ENCODE results near the gene MYOM1.

Gene MYOM1

DNA sequence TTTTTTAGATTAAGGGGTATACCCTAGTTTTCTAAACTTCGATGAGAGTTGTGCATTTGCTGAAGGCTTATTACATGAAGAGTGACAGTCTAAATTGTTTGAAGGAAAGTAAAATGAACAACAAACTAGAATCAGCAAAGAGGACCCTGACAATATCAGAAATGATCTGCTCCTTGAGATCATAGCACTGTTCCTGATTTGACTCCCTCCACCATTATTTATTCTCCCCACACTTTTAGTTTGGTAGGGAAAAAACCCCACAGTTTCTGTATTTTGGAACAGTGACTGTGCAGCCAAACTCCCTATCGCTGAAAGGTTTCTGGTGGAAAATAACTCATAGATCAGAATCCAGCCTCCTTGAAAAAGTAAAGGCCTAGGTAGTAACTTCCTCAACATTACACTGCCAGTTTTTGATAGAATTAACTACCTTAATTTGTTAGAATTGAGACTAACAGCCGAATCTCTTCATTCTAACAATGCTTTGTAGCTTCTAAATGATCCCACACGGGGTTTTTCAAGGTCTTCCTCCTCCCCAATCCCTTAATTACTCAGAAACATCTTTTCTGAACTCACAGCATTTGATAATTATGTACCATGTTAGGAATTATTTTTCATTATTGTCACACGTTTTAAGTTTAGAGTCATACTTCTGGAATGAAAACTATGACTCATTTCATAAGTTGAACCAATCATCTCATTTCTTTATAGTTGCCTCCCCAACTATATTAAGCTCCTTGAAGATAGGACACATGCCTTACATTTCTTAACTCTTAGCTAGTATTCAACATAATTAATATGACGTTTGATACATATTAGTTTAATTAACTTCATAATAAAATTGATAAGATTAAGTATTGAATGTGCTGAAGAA, 30.7 kb upstream of the MYOM1 start:
- DNase-seq = no peak

GRCh38 chr18:3248658-3249359, 29.0 kb upstream of the MYOM1 start:
- peak; percentile 22 for DNase-seq

- DNase-seq = no peak
These were observed 28.4 kb upstream of the MYOM1 start for GRCh38 chr18:3248062-3248657.

- peak; percentile 99 for DNase-seq
These were observed 27.7 kb upstream of the MYOM1 start, which contains the start of gene MYL12A for GRCh38 chr18:3247240-3248061. TSS of gene MYL12A (plus strand) at chr18:3247801. CDS start at chr18:3253248, 5,447 bp downstream.

DNA sequence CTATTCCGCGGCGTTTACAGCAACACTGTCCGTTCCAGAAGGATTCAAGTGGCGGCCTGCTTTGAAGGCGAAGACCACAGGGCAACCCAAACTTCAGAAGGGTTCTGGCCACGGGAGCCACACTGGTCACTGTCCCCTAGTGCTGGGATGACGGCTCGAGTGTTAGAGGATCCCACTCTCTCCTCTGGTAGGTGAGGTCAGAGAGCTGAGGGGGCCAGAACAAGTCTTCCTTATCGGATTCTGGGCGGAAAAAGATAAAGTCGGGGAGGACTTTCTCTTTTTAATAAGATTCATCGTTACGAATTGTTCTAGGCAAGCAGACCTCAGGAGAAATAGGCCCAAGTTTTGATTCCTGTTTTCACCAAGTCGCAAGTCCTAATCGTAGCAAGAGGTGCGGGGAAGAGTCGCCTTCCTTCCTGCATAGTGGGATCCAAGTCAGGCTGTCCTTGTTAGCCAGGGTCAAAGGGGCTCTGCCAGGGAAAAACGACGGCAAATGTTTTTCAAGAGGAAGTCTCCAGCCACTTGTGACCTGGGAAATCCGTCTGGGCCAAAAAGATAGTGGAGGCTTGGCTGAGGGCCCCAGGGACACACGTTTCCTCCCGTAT, 27.0 kb upstream of the MYOM1 start:
- DNase-seq = no peak

DNA sequence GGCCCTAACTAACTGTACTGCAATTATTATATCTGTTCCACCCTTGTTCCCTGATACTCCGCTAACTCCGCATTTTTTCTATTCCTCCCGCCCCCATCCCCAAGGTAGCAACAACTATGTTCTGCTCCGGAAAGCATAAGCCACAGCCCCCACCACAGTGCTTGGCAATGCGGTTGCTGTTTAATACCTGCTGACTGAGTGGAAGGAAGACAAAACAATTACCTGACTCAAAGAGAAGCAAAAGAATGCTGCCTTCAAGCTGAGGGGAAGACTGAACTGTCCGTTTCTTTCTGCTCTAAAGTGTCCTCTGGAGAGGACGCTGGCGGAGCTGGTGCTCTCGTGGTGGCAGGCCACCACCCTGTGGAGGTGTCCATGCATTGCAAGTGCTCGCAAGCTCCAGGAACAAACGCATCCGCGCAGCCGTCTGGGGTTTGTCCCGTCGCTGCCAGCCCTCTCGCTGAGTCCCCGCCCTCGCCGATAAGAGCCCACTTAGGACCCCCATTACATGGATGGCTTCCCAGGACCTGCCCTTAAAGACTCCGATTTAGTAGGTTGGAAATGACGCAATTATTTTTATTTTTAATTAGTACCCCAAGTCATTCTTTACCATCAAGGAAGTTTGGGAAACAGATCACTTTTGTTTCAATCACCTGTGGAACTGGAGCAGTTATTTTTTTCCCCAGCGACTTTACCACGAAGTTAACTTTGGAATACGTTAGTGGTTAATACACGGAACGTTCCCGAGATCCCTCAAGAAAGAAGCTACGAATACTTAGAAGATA, 26.3 kb upstream of the MYOM1 start:
- DNase-seq = peak; percentile 82

DNA sequence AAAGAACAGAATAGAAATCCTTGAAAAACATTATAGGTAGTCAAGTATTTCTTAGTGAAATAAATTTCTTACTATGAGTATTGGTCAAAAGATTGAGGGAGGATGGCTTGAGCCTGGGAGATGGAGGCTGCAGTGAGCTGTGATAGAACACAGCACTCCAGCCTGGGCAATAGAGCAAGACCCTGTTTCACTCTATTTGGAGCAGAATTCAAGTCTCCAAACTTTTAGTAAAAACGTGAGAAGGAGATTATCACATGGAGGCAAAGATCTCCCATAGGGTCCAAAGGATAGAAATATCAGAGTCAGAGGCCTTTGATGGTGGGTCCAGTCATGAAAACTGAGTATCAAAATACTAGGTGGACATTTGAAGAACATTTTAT, 25.4 kb upstream of the MYOM1 start:
- DNase-seq = no peak

DNA sequence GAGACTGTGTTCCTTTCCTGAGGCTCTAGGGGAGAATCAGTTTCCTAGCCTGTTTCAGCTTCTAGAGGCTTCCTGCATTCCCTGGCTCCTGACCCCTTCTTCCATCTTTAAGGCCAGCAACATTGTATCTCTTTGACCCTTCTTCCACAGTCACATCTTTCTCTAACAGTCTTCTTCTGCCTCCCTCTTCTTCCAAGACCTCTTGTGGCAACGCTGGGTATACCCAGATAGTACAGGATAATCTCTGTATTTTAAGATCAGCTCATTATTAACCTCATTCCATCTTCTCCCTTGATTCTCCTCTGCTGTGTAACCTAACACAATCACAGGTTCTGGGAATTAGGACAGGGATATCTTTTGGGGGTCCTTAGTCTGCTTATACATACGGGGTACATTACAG, 19.0 kb upstream of the MYOM1 start:
- no peak for DNase-seq

DNA sequence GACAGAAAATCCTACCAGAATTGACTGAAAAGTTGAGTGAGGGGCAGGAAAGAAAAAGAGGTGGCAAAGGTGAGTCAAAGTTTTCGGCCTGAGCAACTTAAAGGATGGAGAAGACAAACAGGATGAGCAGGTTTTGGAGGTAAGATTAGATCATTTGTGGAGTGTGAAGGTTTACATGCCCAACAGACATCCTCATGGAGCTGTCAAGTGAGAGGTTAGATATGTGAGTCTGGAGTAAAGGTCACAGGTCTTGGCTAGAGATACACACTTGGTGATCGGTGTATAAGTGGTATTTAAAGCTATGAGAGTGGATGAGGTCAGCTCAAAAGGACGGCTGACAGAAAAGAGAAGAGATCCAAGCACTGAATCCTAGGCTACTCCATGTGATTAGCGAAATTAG, 16.7 kb upstream of the MYOM1 start:
- no peak for DNase-seq

GRCh38 chr18:3235846-3236245, 16.1 kb upstream of the MYOM1 start:
- DNase-seq = no peak

GRCh38 chr18:3234457-3234856, 14.7 kb upstream of the MYOM1 start:
- no peak for DNase-seq

DNA sequence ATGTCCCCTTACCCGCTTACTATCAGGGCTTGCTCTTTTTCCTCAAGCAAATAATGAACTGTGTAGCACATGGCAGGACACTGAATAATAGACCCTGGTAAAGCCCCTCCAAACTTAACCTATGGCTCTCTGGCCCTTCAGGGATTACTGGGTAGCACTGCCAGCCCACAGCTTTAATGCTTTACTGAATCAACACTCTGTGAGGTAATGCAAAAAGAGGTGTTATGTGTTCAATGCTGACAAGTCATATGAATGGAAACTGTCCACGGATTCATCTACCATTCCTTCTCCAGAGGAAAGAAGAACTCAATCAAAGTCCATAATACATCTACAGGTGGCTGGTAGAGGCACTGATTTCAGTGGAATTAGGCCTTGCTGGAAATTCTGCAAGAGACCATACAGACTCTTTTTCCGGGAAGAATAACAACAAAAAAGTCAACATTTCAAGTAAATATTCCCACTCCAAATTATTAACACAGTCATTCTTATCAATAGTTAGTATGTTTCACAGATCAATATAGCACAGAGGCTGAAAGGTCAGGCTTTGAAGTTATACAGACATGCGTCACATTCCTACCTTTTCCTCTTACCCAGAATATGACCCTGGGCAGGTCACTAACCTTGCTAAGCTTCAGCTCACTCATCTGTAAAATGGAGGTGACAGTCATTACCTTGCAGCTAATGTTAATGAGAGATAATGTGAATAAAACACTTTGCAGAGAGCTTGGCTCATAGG, 13.8 kb upstream of the MYOM1 start:
- no peak for DNase-seq

- no peak for DNase-seq
These were observed 13.2 kb upstream of the MYOM1 start for GRCh38 chr18:3233004-3233403.

- DNase-seq = no peak
These were observed 10.9 kb upstream of the MYOM1 start for GRCh38 chr18:3230401-3231334.

DNA sequence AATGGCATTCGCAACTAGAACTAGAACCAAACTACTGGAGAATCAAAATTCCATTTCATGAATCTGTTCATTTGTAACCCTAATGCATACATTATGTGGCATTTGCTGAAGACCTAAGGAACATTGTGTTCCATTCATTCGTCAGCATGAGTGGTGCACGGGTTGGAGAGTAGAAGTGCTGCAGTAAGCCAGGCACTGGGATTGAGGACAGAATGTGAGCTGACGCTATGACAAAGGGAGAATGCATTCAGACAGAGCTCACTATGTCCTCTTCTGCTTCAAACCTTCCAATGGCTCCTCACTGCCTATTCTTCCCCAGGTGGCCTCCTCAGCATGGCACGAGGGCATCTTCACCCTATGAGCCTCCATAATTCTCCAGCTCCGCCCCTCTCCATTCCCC, 6.3 kb upstream of the MYOM1 start:
- DNase-seq = no peak

DNA sequence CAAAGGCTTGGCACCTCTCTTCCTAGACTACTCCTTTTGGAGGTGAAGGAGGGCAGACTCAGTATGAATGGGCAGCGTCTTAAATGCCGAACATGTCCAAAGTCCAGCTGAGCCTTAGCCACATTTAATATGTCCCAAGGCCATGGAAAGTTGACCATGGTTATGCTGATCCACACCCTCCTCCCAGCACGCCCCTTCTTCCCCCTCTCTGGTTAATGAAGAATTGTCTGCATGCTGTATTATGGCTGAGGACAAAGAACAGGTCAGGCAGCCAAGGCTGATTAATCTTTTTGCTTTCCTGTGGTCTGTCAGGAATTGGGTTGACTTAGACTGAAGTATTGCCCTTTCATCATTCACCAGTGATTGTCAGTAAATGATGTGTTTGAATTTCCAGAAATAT, 5.8 kb upstream of the MYOM1 start:
- DNase-seq = no peak

DNA sequence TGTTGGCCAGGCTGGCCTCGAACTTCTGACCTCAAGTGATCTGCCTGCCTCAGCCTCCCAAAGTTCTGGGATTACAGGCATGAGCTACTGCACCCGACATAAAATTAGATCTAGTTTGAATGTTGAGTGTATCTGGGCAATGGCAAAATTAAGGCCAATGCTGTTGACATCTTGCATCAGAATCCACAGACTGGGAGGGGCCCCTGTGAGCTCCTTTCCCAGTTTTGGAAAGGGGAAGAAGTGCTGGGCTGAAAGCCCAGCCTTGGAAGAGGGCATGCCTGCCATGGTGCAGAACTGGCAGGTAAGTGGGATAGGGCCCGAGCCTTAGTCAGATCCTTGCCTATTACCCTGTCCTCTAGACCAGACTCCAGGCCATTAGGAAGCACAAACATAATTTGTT, 4.5 kb upstream of the MYOM1 start:
- no peak for DNase-seq

DNA sequence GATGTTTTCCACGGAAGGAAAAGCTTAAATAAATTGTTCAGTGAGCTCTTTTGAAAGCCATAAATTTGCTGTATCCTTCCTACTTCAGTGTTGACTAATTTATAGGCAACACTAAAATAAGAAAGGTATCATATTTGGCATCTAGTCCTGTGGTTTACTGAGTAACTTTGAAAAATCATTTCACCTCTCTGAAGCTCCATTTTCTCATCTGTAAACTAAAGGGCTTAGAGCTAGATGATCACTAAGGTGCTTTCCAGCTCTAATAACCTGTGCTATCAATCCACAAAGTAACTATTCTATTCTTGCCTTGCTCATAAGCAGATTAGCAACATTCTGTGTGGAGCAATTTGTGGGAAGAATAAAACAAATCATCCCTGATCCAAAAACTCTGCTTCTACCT, 3.6 kb upstream of the MYOM1 start:
- DNase-seq = no peak

DNA sequence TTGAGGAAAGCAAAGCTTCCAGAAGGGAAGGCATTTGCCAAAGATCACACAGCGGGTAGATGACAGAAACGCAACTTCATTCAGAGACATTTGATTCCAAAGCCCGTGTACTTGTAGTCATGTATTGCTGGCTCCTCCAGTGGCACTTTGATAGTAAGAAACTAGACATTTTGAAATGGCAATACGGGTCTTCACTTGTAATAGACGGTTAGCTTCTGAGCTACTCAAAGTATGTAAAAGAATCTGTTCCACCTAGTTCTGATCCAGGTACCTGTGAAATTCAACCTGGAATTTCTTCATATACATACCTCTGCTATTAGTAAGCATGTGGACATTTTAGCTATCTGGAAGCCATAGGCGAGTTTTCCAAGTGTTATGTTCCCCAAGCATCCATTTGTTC, 1.7 kb upstream of the MYOM1 start:
- no peak for DNase-seq

Measured in right kidney (tissue), 1 donor.